Ovary (tissue), 9 donors: ENCODE data around the gene TBP. TPM values are rescaled to one million over a fixed set of nuclear protein-coding genes. Genes with fewer than 3 reads are reported as not detected.
A peak's percentile ranks its signal among the peaks of the same experiment; 100 is the strongest.

Experiments used
- DNase-seq, 5 donors: peaks; one replicate each; pipeline ENCODE4 v3.0.0-alpha.2; 2019 to 2020
- H3K27ac ChIP-seq, 2 donors: fragments of 200-600 bp; one replicate each; pipeline versions ENCODE4 v1.5.1 to v1.8.0; 2019 to 2022
- H3K27me3 ChIP-seq: fragments of 200-600 bp; one replicate; pipeline ENCODE4 v1.8.0; 2022
- H3K36me3 ChIP-seq: fragments of 200-600 bp; sonication (generic); one replicate; pipeline ENCODE4 v1.5.1; 2019
- H3K4me1 ChIP-seq: one replicate; pipeline ENCODE4 v1.8.1; 2013; ENCODE audit warnings: mild to moderate bottlenecking, moderate library complexity; ENCODE audit not compliant: insufficient read depth
- H3K4me3 ChIP-seq: fragments of 200-600 bp; sonication (generic); one replicate; pipeline ENCODE4 v1.5.1; 2017
- H3K9me3 ChIP-seq, 2 donors: fragments of 200-600 bp in 1 of 2; sonication (generic) in 1 of 2; one replicate each; pipeline versions ENCODE4 v1.5.1 to v1.8.1; 2013 to 2019; ENCODE audit warnings: mild to moderate bottlenecking in 1 of 2, moderate library complexity in 1 of 2
- EP300 ChIP-seq: sonication (generic); formaldehyde crosslinking; IDR thresholded peaks from one replicate; pipeline ENCODE4 v1.6.1; 2017; ENCODE audit warnings: antibody characterized with exemption
- POLR2A ChIP-seq: fragments of 450-650 bp; IDR thresholded peaks from one replicate; pipeline ENCODE4 v1.6.1; 2017; ENCODE audit warnings: antibody characterized with exemption, mild to moderate bottlenecking, moderate library complexity
- WGBS, 3 donors: extraction: QIAGEN DNeasy Blood & Tissue Kit in 1 of 3; methylation state at CpG; one replicate each; pipeline versions ENCODE4 v1.1.5 to v1.1.7; 2013 to 2017; 5-methylcytosine and 5-hydroxymethylcytosine counted together
- intact Hi-C, 4 donors: fragments of 100-400 bp; cut with DNase I; formaldehyde crosslinking; loops; one replicate each; pipeline versions ENCODE4 v1.11.0 to v1.15.1; 2022 to 2023
- polyA plus RNA-seq, 2 donors: library from polyadenylated mRNA; stranded (reverse); fragments of 200-250 nt in 1 of 2; fragments of 350-450 nt in 1 of 2; fragmentation: Illumina TruSeq in 1 of 2; extraction: RNeasy Lipid Tissue Mini Kit (QIAGEN cat#74804) in 1 of 2; gene quantifications; one replicate each; pipeline ENCODE4 v1.2.3, GENCODE V29; 2013 to 2014
- total RNA-seq, 7 donors: library from RNA; depleted of rRNA in 2 of 7; stranded (reverse); fragments of >200 nt in 2 of 7; fragmentation: NEBNext Ultra II Directional in 3 of 7; extraction: Animal tissue kit (Norgen Biotek cat#: 25700) in 3 of 7; gene quantifications; one replicate each; pipeline versions ENCODE4 v1.1.0 to v1.2.4, GENCODE V29; 2016 to 2023
- TF ChIP-seq, protein P1 (sequence below), 3 donors: fragments of 450-650 bp in 2 of 3; fragments of 200-600 bp in 1 of 3; IDR thresholded peaks; one replicate each; pipeline versions ENCODE4 v1.5.1 to v1.8.0; 2016 to 2022; ENCODE audit warnings: antibody characterized with exemption in 3 of 3, mild to moderate bottlenecking in 1 of 3
- donor health status: DM: no; HTN: no; CAD: no; lungs with moderate emphysema.
- donor health status: DM: no; HTN: no; CAD: no.
- donor health status: Bipolar disorder and iron deficiency.
- donor health status: DM: yes; HTN: yes; CAD: no.
- donor health status: DM: no; HTN: no; CAD: no.
- donor health status: DM: yes; HTN: yes; CAD: no.

The TBP gene
- total and polyA plus RNA-seq, 9 donors = 11.8 to 17.0 (median 14.1) TPM

GRCh38 chr6:170529839-170530469, 24.2 kb upstream of the TBP start:
- H3K4me3 ChIP-seq = no peak overlapping the region
- peak; percentile 69 to 86 (median 80) for DNase-seq
- TF ChIP-seq, protein P1, sequence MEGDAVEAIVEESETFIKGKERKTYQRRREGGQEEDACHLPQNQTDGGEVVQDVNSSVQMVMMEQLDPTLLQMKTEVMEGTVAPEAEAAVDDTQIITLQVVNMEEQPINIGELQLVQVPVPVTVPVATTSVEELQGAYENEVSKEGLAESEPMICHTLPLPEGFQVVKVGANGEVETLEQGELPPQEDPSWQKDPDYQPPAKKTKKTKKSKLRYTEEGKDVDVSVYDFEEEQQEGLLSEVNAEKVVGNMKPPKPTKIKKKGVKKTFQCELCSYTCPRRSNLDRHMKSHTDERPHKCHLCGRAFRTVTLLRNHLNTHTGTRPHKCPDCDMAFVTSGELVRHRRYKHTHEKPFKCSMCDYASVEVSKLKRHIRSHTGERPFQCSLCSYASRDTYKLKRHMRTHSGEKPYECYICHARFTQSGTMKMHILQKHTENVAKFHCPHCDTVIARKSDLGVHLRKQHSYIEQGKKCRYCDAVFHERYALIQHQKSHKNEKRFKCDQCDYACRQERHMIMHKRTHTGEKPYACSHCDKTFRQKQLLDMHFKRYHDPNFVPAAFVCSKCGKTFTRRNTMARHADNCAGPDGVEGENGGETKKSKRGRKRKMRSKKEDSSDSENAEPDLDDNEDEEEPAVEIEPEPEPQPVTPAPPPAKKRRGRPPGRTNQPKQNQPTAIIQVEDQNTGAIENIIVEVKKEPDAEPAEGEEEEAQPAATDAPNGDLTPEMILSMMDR (IDR thresholded peaks at IDR 0.05) = peak; percentile 71 to 93 (median 78)
- TF ChIP-seq POLR2A = no peak
- TF ChIP-seq EP300 = no peak
- H3K4me1 ChIP-seq = no peaks in the 10 kb centered on the region
- no peaks in the 10 kb centered on the region for H3K36me3 ChIP-seq
- no peaks in the 10 kb centered on the region for H3K9me3 ChIP-seq
- intact Hi-C loops = loop anchor here in 2 of 4 donors (5.0 to 10.0 kb wide), 3 partner anchors 695 to 738 kb away; no protein-coding TSS in a partner anchor
- no peak overlapping the region for H3K27ac ChIP-seq
- no peaks in the 10 kb centered on the region for H3K27me3 ChIP-seq
- WGBS, 3 donors = 15 to 31% (median 26%) methylated on average over 5 of the region's 5 CpGs

DNA sequence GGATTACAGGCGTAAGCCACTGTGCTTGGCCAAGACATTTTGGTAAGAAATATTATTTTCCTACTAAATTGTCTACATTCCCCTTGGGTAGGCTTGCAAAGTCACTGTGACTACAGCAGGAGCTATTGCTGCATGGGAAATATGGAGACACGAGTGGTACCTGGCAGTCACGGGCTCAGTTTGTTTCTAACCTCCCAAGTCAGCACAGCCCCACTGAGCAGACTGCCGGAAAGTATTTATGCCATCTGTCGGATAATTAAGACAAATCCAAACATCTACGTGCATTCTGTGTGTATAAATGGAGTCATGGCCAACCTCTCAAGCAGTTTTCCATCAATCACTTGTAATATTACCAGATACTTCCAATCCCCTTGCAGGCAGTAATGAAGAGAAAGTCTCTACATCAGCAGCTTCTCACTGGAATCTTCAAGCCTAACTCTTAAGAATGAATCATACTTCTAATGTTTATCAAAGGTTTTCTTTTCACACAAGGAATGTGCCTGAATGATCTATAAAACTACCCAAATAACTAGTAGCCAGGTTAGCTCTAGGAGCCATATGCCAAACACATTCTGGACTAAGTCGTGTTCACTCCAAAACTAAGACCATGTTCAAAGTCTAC, 21.2 kb upstream of the TBP start:
- WGBS, 3 donors = 78 to 79% (median 78%) methylated on average over 7 of the region's 7 CpGs
- TF ChIP-seq POLR2A (no peak), EP300 (no peak)
- TF ChIP-seq, protein P1 (IDR thresholded peaks at IDR 0.05) = no peak
- no peaks in the 10 kb centered on the region for H3K36me3 ChIP-seq
- no peaks in the 10 kb centered on the region for H3K4me1 ChIP-seq
- intact Hi-C loops = no loop called here
- no peaks in the 10 kb centered on the region for H3K9me3 ChIP-seq
- no peak overlapping the region for H3K27ac ChIP-seq
- no peak overlapping the region for H3K4me3 ChIP-seq
- DNase-seq = no peak
- no peaks in the 10 kb centered on the region for H3K27me3 ChIP-seq

DNA sequence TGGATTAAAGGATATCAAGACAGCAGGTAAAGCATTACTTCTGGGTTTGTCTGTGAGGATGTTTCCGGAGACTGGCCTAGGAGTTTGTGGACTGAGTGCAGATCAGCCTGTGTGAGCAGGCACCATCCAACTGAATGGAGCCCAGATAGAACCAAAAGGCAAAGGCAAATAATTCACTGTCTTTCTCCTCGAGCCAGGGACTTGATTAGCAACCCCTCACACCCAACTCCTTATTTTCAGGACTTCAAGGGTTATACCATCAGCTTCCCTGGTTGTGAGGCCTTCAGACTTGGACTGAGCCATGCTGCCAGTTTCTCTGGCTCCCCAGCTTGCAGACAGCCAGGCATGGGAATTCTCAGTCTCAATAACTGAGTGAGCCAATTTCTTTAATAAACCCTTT, 20.4 kb upstream of the TBP start:
- 60 to 70% (median 62%) methylated on average over 2 of the region's 2 CpGs for WGBS, 3 donors
- no peaks in the 10 kb centered on the region for H3K9me3 ChIP-seq
- H3K27me3 ChIP-seq = no peaks in the 10 kb centered on the region
- TF ChIP-seq, protein P1 (IDR thresholded peaks at IDR 0.05) = no peak
- H3K27ac ChIP-seq = no peak overlapping the region
- H3K4me1 ChIP-seq = no peaks in the 10 kb centered on the region
- no peaks in the 10 kb centered on the region for H3K36me3 ChIP-seq
- H3K4me3 ChIP-seq = no peak overlapping the region
- intact Hi-C loops = no loop called here
- no peak for DNase-seq

DNA sequence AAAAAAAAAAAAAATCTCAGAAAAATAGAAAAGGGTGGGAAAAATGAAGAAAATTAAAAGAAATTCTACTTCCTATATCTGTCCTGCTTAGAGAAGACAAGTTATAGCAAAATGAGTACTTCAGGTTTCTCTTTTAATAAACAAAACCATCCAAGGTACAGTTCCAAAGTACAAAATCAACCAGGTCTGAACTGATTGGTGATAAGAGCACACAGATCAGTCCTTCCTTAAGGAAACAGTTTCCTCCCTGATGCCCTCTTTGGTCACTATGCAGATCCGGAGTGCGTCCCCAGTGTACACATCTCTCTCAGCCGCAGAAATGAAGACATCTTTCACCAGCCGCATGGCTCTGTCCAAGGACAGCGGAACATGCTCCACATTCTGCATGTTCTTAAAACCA, 19.2 kb upstream of the TBP start:
- TF ChIP-seq, protein P1 (IDR thresholded peaks at IDR 0.05) = no peak
- TF ChIP-seq POLR2A (no peak), EP300 (no peak)
- Histone ChIP-seq H3K27me3 (no peaks in the 10 kb centered on the region), H3K4me3 (no peak overlapping the region), H3K4me1 (no peaks in the 10 kb centered on the region), H3K36me3 (no peaks in the 10 kb centered on the region), H3K27ac (no peak overlapping the region), H3K9me3 (no peaks in the 10 kb centered on the region)
- intact Hi-C loops = no loop called here
- WGBS, 3 donors = 87 to 94% (median 89%) methylated on average over 5 of the region's 5 CpGs
- DNase-seq = no peak
